Measurements from ENCODE around the gene FAAP100.

FAAP100 gene

DNA sequence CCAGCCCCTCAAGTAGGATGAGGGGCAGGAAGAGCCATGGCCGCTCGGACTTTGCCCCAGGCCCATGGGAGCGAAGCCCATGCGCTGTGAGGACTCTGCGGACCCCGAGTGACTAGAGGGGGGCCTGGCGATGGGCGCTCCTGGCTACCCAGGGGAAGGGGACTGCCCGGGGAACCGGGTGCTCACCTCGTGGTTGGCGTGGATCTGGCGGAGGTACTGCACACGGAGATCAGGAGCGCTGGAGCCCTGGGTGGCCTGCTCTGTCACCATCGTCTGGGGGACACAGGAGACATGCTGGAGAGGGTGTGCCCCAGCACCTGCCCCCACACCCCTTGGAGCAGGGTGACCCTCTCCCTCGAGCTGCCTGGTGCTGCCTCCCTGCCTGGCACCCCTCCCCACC is 11.0 kb downstream of the FAAP100 start:
- H3K27me3 ChIP-seq (replicated peaks): peaks cover 3% of the 10 kb centered on the region
- TF ChIP-seq, protein P1, sequence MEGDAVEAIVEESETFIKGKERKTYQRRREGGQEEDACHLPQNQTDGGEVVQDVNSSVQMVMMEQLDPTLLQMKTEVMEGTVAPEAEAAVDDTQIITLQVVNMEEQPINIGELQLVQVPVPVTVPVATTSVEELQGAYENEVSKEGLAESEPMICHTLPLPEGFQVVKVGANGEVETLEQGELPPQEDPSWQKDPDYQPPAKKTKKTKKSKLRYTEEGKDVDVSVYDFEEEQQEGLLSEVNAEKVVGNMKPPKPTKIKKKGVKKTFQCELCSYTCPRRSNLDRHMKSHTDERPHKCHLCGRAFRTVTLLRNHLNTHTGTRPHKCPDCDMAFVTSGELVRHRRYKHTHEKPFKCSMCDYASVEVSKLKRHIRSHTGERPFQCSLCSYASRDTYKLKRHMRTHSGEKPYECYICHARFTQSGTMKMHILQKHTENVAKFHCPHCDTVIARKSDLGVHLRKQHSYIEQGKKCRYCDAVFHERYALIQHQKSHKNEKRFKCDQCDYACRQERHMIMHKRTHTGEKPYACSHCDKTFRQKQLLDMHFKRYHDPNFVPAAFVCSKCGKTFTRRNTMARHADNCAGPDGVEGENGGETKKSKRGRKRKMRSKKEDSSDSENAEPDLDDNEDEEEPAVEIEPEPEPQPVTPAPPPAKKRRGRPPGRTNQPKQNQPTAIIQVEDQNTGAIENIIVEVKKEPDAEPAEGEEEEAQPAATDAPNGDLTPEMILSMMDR (IDR thresholded peaks at IDR 0.05; ENCODE audit: low read depth, low read length, missing control alignments): no peak
- H3K4me3 ChIP-seq (ENCODE audit: low read depth, low read length): no peak overlapping the region
- in situ Hi-C loops (cut with HindIII; ENCODE audit: low pct_ligation_motif_present, low sequenced_read_pairs): no loop called here
- peaks cover 40% of the 10 kb centered on the region for H3K36me3 ChIP-seq (replicated peaks)
- DNase-seq: no peak
- no peak overlapping the region for H3K27ac ChIP-seq

DNA sequence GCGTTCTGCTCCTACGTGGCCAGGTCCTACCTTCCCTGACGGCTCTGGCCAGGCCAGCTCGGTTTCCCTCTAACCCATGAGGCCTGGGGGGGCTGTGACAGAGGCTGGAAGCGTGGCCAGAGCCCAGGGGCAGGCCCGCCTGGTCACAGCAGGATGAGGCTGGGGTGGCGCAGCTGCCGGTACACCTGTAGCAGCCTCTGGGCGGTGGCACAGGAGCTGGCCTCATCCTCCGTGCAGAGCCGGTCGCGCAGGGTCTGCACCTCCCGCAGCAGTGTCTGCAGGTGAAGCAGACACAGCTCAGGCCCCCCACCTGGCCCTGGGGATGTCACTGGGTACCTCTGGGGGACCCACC is 11.5 kb downstream of the FAAP100 start:
- Histone ChIP-seq H3K4me3 (ENCODE audit: low read depth, low read length) (no peak overlapping the region), H3K27ac (no peak overlapping the region), H3K36me3 (replicated peaks) (peaks cover 35% of the 10 kb centered on the region), H3K27me3 (replicated peaks) (peaks cover 6% of the 10 kb centered on the region)
- TF ChIP-seq, protein P1 (IDR thresholded peaks at IDR 0.05; ENCODE audit: low read depth, low read length, missing control alignments): no peak
- no peak for DNase-seq
- in situ Hi-C loops (cut with HindIII; ENCODE audit: low pct_ligation_motif_present, low sequenced_read_pairs): no loop called here

GRCh38 chr17:81539961-81540675 is 12.0 kb downstream of the FAAP100 start:
- in situ Hi-C loops (cut with HindIII; ENCODE audit: low pct_ligation_motif_present, low sequenced_read_pairs): no loop called here
- peaks cover 30% of the 10 kb centered on the region for H3K36me3 ChIP-seq (replicated peaks)
- H3K4me3 ChIP-seq (ENCODE audit: low read depth, low read length): no peak overlapping the region
- H3K27me3 ChIP-seq (replicated peaks): peaks cover 6% of the 10 kb centered on the region
- TF ChIP-seq, protein P1 (IDR thresholded peaks at IDR 0.05; ENCODE audit: low read depth, low read length, missing control alignments): no peak
- H3K27ac ChIP-seq: no peak overlapping the region
- DNase-seq: no peak

DNA sequence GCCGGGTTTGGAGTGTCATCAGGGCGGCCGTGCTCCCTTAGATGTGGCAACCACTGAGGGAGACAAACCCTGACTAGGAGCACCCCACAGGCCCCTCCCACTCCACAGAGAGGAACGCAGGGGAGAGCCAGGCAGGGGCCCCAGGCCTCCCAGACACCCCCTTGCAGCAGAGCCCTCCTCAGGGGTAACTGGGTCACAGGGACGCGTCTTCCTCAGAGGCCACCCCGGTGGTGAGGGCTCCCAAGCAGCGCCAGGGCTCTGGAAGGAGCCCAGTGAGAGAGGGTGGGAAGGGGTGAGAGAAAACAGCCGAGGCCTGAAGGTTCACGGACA is 12.6 kb downstream of the FAAP100 start:
- Histone ChIP-seq H3K27ac (no peak overlapping the region), H3K27me3 (replicated peaks) (peaks cover 6% of the 10 kb centered on the region), H3K36me3 (replicated peaks) (peaks cover 24% of the 10 kb centered on the region), H3K4me3 (ENCODE audit: low read depth, low read length) (no peak overlapping the region)
- TF ChIP-seq, protein P1 (IDR thresholded peaks at IDR 0.05; ENCODE audit: low read depth, low read length, missing control alignments): no peak
- in situ Hi-C loops (cut with HindIII; ENCODE audit: low pct_ligation_motif_present, low sequenced_read_pairs): no loop called here
- no peak for DNase-seq

DNA sequence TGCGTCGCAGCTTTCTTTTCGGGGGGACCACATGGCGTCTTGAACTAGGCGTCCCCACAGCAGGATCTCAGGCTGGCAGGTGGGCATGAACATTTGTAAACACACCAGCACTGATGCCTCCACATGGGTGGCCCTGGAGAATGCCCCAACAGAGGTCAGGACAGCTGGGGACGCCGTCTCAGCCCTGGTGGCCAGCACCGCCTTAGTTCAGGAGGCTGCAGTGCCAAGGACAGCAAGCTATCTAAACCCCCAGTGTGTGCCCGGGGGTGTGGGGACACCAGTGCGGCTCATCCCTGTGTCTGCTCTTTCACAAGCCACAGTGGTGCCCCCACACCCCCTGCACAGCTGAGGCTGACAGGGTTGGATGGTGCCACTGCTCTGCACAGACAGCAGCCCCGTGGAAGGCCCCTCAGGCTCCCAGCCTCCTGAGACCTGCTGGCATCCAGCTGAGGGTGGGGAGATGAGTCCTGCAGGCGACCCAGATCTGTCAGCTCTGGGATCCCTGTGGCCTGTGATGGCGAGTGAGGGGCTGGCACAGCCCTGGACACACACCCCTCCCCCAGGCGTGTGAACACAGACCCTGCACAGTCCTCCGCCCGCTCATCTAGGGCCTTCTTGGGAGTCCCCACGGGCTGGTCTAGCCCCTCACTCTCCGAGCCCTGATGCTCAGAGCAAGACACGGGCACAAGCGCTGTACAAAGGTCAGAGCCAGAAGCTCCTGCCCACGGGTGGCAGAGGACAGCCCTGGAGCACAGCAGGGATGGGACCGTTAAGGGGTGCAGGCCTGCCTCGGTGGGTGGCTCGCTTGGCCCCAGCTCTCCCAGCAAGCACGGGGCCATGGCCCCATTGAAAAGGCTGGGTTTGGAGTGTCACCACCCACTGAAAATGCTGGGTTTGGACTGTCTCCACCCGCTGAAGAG is 13.2 kb downstream of the FAAP100 start:
- Histone ChIP-seq H3K27ac (no peak overlapping the region), H3K27me3 (replicated peaks) (peaks cover 6% of the 10 kb centered on the region), H3K36me3 (replicated peaks) (peaks cover 18% of the 10 kb centered on the region), H3K4me3 (ENCODE audit: low read depth, low read length) (no peak overlapping the region)
- TF ChIP-seq, protein P1 (IDR thresholded peaks at IDR 0.05; ENCODE audit: low read depth, low read length, missing control alignments): no peak
- in situ Hi-C loops (cut with HindIII; ENCODE audit: low pct_ligation_motif_present, low sequenced_read_pairs): no loop called here
- no peak for DNase-seq

Measured in brain microvascular endothelial cell (primary cell).